Right renal pelvis (tissue), 4 donors: ENCODE data around the gene WWC2. TPM values are rescaled to one million over a fixed set of nuclear protein-coding genes. Genes with fewer than 3 reads are reported as not detected.

Experiments
- DNase-seq, 4 donors: peaks; one replicate each; pipeline ENCODE4 v3.0.0-alpha.2; 2013; ENCODE audit warnings: low read depth in 4 of 4, low spot score in 3 of 4, missing footprints in 1 of 4
- polyA plus RNA-seq, 4 donors: library from polyadenylated mRNA; unstranded; fragments of 120-200 nt; gene quantifications; one replicate each; pipeline ENCODE4 v1.2.1, GENCODE V29; 2013; ENCODE audit not compliant: insufficient read length in 4 of 4

WWC2 gene
- polyA plus RNA-seq, 4 donors, result 55.5 to 72.1 (median 56.4) TPM

- no peak for DNase-seq
Observed at GRCh38 chr4:183249854-183250253, 150.8 kb downstream of the WWC2 start.

DNA sequence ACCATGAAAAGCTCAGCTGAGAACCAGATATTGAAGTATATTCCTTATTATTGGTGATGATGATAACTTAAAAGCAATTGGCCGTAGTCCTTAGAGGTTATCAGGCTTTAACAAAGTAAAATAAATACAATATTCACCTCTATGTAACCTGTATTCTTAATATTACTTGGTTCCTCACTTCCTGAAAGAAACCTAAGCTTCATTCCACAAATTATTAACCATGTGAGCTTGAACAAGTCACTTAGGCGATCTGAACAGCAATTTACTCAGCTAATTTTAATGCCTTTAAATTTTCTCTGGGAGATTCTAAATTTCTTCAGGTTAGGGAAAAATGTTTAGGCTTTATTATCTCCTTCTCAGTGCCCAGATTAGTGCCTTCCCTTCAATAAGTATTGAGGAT lies 151.8 kb downstream of the WWC2 start:
- no peak for DNase-seq

DNA sequence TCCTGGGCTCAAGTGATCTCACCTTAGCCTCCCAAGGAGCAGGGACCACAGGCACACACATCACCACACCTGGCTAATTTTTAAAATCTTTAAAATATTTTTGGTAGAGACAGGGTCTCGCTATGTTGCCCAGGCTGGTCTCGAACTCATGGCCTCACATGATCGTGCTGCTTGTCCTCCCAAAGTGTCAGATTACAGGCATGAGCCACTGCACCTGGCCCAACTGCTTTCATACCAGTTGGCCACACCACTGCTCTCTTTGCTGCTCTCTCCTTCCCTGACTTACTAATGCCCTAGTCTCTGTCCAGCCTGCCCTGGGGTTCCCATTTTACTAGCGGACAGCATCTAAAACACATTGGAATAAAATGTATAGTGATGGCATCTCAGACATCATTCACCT lies 153.9 kb downstream of the WWC2 start:
- DNase-seq, result no peak

- DNase-seq, result no peak
Observed at GRCh38 chr4:183253451-183253850, 154.4 kb downstream of the WWC2 start.

DNA sequence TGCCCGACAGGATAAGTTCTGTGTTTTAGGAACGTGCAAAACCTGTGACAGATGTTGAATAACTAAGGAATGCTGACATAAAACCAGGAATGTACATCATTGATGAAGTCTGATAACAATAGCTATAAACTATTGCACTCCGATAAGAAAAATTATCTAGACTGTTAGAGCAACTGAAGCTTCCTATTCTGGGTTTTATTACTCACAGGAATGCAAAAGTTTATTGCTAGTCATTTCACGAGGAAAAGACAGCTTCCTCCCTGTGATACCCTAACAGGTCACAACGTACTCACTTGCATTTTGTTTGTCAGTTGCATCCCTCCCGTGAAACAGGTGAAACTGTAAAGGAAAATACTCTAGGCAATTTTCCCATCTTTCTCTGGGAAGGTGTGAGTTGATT lies 155.1 kb downstream of the WWC2 start:
- no peak for DNase-seq

GRCh38 chr4:183255487-183255886 lies 156.4 kb downstream of the WWC2 start:
- DNase-seq, result no peak

DNA sequence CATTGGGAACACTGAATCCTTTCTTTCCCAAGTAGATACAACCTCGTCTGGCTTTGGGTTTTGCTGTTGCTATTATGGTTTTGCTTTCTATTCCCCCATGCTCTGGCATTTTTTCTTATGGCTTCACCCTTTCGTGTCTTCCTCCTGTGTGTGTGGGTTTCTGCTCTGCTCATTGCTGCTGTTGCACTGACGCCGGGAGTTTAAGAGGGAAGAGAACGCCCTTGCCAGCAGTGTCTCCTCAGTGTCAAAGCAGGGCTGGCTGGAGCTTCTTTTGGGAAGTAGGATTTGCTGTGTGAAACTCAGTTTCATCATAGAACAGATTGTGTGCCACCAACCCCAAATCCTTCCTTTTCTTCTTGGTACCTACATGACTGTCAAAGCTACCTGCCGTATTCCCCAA lies 157.3 kb downstream of the WWC2 start:
- DNase-seq, result no peak

DNA sequence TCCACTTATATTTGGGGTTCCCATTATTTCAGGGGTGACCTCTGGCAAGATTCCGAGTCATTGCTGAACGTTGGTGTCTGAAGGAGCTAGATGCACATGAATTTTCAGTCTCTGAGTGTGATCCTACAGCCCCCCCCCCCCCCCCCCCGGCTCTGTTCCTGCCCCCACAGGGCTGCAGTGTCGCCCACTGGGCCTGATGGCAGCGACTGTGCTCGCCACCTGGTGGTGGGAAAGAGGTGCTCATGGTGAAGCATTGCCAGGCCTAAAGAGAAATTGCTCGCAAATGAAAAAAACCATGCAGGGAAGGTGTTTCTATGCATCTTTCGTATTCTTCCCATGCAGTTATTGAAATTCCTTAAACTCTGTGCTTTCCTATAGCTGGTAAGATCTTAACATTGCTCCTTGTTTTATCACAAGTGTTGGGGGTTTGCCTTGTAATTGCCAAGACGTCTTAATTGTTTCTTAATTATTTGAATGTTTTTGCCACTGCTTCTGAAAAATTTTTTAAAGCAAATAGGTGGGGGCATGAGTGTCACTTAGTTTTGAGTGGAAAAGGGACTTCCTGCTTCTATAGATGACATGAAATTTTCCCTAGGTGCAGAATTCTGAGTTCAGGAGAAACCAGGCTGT lies 157.8 kb downstream of the WWC2 start:
- no peak for DNase-seq

DNA sequence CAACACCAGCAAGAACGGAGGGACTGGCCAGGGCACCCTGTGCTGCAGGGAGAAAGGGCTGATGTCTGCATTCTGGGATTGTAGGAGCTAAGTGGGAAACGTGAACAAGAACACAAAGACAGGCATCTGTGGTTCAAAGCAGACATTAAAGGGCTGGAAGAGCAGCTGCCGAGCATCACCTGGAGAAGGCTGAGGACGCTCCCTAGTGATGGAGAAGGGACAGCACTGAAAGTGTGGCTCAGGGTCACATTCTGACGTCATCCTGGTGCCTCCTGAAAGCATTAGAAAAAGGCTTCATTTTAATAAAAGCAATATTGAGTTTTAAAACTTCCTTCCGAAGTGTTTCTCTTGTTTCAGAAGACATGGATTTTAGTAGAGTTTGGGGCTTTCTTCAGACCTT lies 158.8 kb downstream of the WWC2 start:
- DNase-seq, result no peak

GRCh38 chr4:183260491-183261151 lies 161.6 kb downstream of the WWC2 start:
- no peak for DNase-seq

DNA sequence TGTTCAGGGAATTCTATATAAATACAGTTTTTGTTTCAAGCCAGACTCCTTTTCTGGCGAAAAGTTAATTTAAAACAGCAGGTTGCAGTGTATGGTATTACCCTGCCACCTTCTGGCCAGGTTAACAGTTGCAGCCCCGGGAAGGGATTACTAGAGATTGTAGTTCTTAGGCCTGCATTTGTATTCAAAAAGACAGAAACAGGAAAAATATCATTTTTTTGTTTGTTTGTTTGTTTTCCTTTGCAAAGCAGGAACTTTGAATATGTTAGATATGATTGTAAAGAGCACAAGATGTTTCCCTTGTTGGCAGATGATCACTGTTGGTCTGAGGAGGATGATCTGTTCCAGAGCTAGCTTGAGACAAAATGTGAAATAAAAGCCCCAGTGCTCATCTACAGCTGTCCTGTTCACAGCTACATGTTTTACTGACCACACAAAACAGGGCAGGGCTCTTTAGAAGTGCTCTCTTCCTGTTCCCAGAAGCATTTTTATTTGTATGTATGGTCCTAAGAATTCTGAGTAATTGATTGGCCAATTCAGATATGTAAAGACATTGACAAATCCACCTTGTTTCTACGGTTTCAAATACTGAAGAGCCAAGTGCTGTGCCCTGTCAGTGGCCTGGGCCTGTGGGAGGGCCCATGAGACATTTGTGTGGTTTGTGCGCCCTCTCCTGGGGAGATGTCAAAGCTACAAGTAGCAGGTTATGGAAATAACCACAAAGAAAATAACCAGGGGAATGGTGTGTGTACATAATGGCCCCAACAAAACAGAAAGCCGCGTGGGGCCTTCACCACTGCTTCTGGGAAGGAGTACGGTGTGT lies 163.1 kb downstream of the WWC2 start:
- peak in 1 of 4 donors; percentile 50 for DNase-seq

GRCh38 chr4:183262776-183263100 lies 163.7 kb downstream of the WWC2 start:
- no peak for DNase-seq

GRCh38 chr4:183263787-183264386 lies 164.8 kb downstream of the WWC2 start:
- DNase-seq, result no peak

GRCh38 chr4:183264614-183265013 lies 165.6 kb downstream of the WWC2 start:
- DNase-seq, result no peak

DNA sequence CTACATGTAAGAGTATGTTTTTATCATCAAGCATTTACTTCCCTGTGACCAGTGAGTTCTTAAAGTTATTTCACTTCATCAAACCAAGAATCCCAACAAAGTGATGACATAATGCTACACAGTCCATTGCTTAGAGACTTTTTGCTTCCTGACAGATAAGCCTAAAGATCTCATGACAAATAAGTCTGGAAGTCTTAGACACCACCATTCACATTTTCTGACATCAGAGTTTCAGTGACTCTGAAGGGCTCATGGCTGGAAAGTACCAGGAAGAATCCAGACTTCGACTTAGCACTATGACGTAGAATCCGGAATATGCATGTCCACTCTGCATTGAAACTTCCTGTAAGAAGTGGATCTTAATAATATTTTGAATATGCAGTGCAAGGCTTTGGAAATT lies 167.3 kb downstream of the WWC2 start:
- DNase-seq, result no peak

GRCh38 chr4:183268556-183268955 lies 169.5 kb downstream of the WWC2 start:
- DNase-seq, result no peak

DNA sequence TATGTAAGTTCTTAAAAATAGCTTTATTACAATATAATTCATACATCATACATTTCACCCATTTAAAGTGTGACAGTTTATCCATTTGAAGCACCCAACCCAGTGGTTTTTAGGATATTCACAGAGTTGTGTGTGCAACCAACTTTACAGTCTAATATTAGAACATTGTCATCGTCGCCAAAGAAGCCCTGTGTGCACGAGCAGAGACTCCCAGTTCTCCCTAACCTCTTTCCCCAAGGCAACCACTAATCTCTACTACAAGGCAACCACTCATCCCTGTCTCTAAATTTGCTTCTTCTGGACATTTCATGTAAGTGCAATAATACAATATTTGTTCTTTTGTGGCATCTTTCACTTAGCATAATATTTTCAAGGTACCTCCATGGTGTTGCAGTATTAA lies 173.3 kb downstream of the WWC2 start:
- DNase-seq, result no peak

DNA sequence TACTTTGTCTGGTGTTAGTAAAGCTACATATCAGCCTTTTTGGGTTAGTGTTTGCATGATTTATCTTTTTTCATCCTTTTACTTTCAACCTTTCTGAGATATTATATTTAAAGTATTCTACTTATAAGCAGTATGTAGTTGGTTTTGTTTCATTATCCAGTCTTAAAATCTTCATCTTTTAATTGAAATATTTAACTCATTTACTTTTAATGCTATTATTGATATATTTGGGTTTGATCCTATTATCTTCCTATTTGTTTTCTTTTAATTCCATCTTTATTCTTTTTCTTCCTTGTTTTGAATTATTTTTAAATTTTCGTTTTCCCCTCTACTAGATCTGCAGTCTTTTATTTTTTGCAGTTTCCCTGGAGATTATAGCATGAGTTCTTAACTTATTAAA lies 177.0 kb downstream of the WWC2 start:
- no peak for DNase-seq

DNA sequence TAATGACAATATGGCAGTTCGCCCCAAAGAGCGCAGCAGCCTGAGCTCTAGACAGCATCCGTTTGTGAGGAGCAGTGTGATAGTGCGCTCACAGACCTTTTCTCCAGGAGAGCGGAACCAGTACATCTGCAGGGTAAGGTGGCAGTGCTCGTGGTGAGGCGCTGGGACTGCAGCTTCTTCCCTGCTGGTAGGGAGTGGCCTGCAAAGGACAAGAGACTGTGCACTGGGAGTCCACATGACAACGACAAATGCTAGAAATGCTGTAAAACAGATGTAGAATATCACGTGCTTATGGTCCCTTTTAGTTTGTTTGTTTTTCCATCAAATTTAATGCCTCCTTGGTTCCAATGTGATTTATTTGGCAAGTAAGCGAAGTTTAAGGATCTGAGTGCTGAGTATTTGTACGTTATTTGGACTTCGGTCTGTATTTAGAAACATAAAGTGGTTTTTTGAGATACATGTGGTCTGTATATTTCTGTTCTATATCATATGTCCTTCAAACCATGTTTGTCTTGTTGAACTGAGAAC lies 185.3 kb downstream of the WWC2 start:
- peak in 3 of 4 donors; percentile 35 to 57 (median 38) for DNase-seq

DNA sequence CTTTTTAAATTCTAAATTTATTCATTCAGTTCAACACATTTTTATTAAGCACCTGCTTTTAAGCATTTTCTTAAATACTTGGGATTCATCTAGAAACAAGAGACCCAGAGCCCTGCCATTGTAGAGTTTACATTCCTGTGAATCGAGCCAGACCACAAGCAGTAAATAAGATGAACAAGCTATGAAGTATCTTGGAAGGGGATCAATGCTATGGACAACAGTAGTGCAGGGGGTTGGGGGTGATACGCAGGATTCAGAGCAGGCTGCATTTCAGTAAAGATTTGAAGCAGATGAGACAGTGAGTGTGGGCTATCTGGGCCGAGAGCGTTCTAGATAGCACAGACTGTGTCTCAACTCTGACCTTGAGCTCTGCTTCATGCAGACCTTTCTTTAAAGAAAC lies 185.9 kb downstream of the WWC2 start:
- DNase-seq, result peak in 3 of 4 donors; percentile 23 to 31 (median 28)

- no peak for DNase-seq
Observed at GRCh38 chr4:183285886-183286285, 186.8 kb downstream of the WWC2 start.
